HEK293T (cell line): ENCODE data around the gene CDK12.

ENCODE experiments used
- BHLHE40 ChIP-seq: fragments of 450-650 bp; IDR thresholded peaks from 2 replicates; pipeline ENCODE4 v1.6.1; 2016; ENCODE audit warnings: mild to moderate bottlenecking, moderate library complexity, borderline replicate concordance
- ELF4 ChIP-seq: fragments of 450-650 bp; IDR thresholded peaks from 2 replicates; pipeline ENCODE4 v1.6.1; 2017; ENCODE audit warnings: antibody characterized with exemption
- NFRKB ChIP-seq: fragments of 450-650 bp; IDR thresholded peaks from 2 replicates; pipeline ENCODE4 v1.6.1; 2016; ENCODE audit warnings: mild to moderate bottlenecking, moderate library complexity
- SP1 ChIP-seq: fragments of 450-650 bp; IDR thresholded peaks from 2 replicates; pipeline ENCODE4 v1.6.1; 2017

DNA sequence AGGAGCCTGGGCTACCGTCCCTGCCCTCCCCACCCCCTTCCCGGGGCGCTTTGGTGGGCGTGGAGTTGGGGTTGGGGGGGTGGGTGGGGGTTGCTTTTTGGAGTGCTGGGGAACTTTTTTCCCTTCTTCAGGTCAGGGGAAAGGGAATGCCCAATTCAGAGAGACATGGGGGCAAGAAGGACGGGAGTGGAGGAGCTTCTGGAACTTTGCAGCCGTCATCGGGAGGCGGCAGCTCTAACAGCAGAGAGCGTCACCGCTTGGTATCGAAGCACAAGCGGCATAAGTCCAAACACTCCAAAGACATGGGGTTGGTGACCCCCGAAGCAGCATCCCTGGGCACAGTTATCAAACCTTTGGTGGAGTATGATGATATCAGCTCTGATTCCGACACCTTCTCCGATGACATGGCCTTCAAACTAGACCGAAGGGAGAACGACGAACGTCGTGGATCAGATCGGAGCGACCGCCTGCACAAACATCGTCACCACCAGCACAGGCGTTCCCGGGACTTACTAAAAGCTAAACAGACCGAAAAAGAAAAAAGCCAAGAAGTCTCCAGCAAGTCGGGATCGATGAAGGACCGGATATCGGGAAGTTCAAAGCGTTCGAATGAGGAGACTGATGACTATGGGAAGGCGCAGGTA lies 762 bp downstream of the CDK12 start:
- TF ChIP-seq SP1 (no peak), BHLHE40 (no peak), ELF4 (no peak), NFRKB (no peak)
